Activated B cell treated with CpG ODN at 0.5 μM for 24 hours (primary cell): ENCODE results near the gene CD302. TPM values are rescaled to one million over a fixed set of nuclear protein-coding genes. Genes with fewer than 3 reads are reported as not detected.

Experiments
- ATAC-seq: fragments of 200-7000 bp; cut with Tn5 transposase; one replicate; pipeline ENCODE4 v1.10.0; 2021; ENCODE audit warnings: low read depth, mild to moderate bottlenecking, moderate library complexity
- CTCF ChIA-PET: fragments of 350-600 bp; sonication (Branson Sonifier 250); formaldehyde crosslinking; loops from one replicate; lab custom pipeline; 2021; ENCODE audit warnings: antibody characterized with exemption; lab: Charles Lee
- POLR2A ChIA-PET: fragments of 350-600 bp; sonication (Branson Sonifier 250); formaldehyde crosslinking; loops from one replicate; lab custom pipeline; 2021; ENCODE audit warnings: antibody characterized with exemption; lab: Charles Lee
- DNase-seq: peaks from one replicate; pipeline ENCODE4 v3.0.0; 2022
- H3K27ac Mint-ChIP-seq: one replicate; pipeline ENCODE4 v1.8.0; 2020; ENCODE audit warnings: mixed read lengths
- H3K27me3 Mint-ChIP-seq: one replicate; pipeline ENCODE4 v1.8.0; 2021; ENCODE audit warnings: mixed read lengths
- H3K36me3 Mint-ChIP-seq: one replicate; pipeline ENCODE4 v1.8.0; 2021; ENCODE audit warnings: low read depth, mixed read lengths
- H3K4me1 Mint-ChIP-seq: one replicate; pipeline ENCODE4 v1.8.0; 2021; ENCODE audit warnings: mixed read lengths
- H3K4me3 Mint-ChIP-seq: one replicate; pipeline ENCODE4 v1.8.0; 2020; ENCODE audit warnings: mild to moderate bottlenecking, mixed read lengths
- H3K9me3 Mint-ChIP-seq: one replicate; pipeline ENCODE4 v1.8.0; 2020; ENCODE audit warnings: mixed read lengths
- intact Hi-C: fragments of 100-400 bp; cut with micrococcal nuclease; formaldehyde crosslinking; loops from one replicate; pipeline ENCODE4 v1.15.1; 2024
- total RNA-seq: library from RNA; stranded (reverse); gene quantifications from 2 replicates; pipeline ENCODE4 v1.2.3, GENCODE V29; 2022
- TF ChIP-seq, protein P1 (sequence below): fragments of 200-600 bp; IDR thresholded peaks from one replicate; pipeline ENCODE4 v1.8.0; 2022; ENCODE audit warnings: antibody characterized with exemption, mild to moderate bottlenecking

CD302 gene
- total RNA-seq, 1 donor from 2014 or later, result 1.2 TPM

DNA sequence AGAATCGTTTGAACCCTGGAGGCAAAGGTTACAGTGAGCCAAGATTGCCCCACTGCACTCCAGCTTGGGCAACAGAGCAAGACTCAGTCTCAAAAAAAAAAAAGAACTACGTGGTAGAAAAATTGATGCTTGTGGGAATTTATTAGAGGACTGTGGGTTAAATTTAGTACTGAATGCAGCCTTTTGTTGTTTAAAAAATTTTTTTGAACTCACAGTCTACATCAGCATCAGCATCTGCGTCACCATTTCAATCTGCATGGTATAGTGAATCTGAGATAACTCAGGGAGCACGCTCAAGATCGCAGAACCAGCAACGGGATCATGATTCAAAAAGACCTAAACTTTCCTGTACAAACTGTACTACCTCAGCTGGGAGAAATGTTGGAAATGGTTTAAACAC, 55.2 kb downstream of the CD302 start:
- TF ChIP-seq, protein P1, sequence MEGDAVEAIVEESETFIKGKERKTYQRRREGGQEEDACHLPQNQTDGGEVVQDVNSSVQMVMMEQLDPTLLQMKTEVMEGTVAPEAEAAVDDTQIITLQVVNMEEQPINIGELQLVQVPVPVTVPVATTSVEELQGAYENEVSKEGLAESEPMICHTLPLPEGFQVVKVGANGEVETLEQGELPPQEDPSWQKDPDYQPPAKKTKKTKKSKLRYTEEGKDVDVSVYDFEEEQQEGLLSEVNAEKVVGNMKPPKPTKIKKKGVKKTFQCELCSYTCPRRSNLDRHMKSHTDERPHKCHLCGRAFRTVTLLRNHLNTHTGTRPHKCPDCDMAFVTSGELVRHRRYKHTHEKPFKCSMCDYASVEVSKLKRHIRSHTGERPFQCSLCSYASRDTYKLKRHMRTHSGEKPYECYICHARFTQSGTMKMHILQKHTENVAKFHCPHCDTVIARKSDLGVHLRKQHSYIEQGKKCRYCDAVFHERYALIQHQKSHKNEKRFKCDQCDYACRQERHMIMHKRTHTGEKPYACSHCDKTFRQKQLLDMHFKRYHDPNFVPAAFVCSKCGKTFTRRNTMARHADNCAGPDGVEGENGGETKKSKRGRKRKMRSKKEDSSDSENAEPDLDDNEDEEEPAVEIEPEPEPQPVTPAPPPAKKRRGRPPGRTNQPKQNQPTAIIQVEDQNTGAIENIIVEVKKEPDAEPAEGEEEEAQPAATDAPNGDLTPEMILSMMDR, result no peak
- intact Hi-C loops, result no loop called here
- Mint-ChIP-seq H3K27ac (no peak overlapping the region), H3K9me3 (no peaks in the 10 kb centered on the region), H3K4me3 (no peak overlapping the region), H3K27me3 (no peaks in the 10 kb centered on the region), H3K4me1 (no peaks in the 10 kb centered on the region), H3K36me3 (peaks cover 76% of the 10 kb centered on the region)
- ChIA-PET CTCF (no interaction called here), POLR2A (no interaction called here)
- ATAC-seq (no peak), DNase-seq (no peak)

DNA sequence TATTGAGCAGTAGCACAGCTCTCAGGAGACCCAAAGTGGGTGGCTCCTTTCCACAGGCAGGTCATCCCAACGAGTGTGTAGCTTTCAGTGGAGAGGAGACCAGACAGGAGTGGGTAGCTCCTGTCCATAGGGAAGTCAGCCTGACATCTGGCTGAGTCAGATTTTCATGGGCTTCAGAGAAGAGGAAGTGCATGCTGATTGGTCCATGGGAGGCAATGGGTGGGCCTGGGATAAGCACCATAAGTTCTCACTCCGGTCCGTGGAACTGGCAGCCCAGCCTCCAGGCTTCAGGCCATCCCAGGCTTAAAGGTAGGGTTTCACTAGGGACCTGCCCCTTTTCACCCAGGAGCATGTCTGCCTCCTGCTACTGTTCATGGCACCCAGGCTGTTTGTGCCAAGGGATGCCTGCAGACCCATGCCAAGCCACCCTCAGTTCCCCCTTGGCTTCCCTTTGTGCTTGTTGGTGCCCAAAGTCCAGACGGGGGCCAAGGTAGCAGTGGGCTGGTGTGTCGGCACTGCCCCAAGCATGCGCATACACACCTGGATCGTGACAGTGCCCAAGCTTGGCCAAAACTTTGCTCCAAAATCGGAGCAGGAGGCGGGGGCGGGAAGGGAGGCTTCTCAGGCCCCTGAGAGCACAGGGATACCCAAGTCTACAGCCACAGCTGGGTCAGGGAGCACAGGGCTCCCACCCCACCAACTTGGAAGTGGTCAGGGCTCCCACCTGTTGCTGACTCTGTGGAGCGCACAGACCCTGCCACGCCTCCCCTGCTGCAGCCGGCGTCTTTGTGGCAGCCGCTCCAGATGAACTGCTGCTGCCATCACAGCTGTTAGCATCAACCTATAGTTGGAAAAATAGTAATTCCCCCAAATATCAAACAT, 59.3 kb downstream of the CD302 start:
- DNase-seq, result no peak
- H3K27ac Mint-ChIP-seq, result no peak overlapping the region
- ATAC-seq, result no peak
- H3K4me3 Mint-ChIP-seq, result no peak overlapping the region
- no peaks in the 10 kb centered on the region for H3K9me3 Mint-ChIP-seq
- no peaks in the 10 kb centered on the region for H3K27me3 Mint-ChIP-seq
- peaks cover 10% of the 10 kb centered on the region for H3K4me1 Mint-ChIP-seq
- peaks cover 80% of the 10 kb centered on the region for H3K36me3 Mint-ChIP-seq
- POLR2A ChIA-PET, result no interaction called here
- intact Hi-C loops, result no loop called here
- TF ChIP-seq, protein P1, result no peak
- CTCF ChIA-PET, result interaction anchor here (0.7 kb wide), 1 partner anchor 70 kb away, joined by 4 read pairs; no protein-coding TSS in a partner anchor

DNA sequence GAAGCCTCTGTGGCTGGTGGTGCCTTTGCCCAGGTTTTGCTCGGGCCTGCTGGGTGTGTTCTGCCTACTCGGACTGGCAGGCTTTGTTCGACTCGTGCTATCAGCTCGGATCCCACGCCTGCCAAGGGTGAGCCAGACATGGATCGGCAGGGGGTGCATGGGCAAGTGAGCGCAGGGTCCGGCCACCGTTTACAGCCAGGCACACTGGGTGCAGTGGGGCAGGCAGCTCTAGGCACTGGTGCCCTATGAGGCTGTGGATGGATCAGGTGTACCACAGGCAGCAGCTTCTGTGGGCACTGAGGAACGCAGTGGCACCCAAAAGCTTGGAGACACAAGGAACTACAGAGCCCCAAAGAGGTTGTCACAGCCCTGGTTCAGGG, 60.1 kb downstream of the CD302 start:
- intact Hi-C loops, result no loop called here
- Mint-ChIP-seq H3K27me3 (no peaks in the 10 kb centered on the region), H3K4me3 (no peak overlapping the region), H3K9me3 (no peaks in the 10 kb centered on the region), H3K27ac (no peak overlapping the region), H3K4me1 (peaks cover 10% of the 10 kb centered on the region), H3K36me3 (peaks cover 79% of the 10 kb centered on the region)
- CTCF ChIA-PET, result interaction anchor here (0.7 kb wide), 1 partner anchor 70 kb away, joined by 4 read pairs; no protein-coding TSS in a partner anchor
- TF ChIP-seq, protein P1, result no peak
- ATAC-seq, result no peak
- no peak for DNase-seq
- POLR2A ChIA-PET, result no interaction called here

DNA sequence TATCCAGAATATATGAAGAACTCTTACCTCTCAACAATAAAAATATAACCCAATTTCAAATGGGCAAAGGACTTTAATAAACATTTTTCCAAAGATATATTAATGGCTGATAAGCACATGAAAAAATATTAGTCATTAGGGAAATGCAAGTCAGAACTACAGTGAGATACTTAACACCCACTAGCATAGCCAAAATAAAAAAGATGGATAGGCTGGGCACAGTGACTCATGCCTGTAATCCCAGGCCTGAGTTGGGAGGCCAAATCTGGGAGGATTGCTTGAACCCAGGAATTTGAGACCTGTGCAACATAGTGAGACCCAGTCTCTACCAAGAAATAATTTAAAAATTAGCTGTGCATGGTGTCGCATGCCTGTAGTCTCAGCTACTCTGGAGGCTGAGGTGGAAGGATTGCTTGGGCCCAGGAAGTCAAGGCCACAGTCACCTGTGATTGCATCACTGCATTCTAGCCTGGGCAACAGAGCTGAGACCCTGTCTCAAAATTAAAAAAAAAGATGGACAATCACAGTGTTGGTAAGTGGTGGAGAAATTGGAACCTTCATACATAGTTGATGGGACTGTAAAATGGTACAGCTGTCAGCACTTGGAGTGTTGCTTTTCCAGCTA, 60.6 kb downstream of the CD302 start:
- ChIA-PET POLR2A (no interaction called here), CTCF (no interaction called here)
- Mint-ChIP-seq H3K27me3 (no peaks in the 10 kb centered on the region), H3K4me1 (peaks cover 10% of the 10 kb centered on the region), H3K27ac (no peak overlapping the region), H3K9me3 (no peaks in the 10 kb centered on the region), H3K36me3 (peaks cover 79% of the 10 kb centered on the region), H3K4me3 (no peak overlapping the region)
- TF ChIP-seq, protein P1, result no peak
- intact Hi-C loops, result no loop called here
- DNase-seq (no peak), ATAC-seq (no peak)

DNA sequence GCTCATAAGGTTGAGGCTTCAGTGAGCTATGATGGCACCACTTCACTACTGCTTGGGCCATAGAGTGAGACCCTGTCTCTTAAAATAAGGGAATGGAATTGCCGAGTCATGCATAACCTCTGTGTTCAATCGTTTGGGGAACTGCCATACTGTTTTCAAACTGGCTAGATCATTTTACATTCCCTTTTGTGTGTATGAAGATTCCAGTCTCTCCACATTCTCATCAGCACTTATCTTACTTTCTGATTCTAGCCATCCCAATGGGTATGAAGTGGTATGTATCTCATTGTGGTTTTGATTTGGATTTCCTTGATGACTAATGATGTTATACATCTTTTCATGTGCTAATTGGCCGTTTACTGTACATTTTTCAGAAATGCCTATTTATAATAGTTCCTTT, 62.0 kb downstream of the CD302 start:
- Mint-ChIP-seq H3K4me3 (no peak overlapping the region), H3K4me1 (peaks cover 10% of the 10 kb centered on the region), H3K36me3 (peaks cover 75% of the 10 kb centered on the region), H3K9me3 (no peaks in the 10 kb centered on the region), H3K27me3 (no peaks in the 10 kb centered on the region), H3K27ac (no peak overlapping the region)
- TF ChIP-seq, protein P1, result no peak
- intact Hi-C loops, result no loop called here
- ChIA-PET POLR2A (no interaction called here), CTCF (no interaction called here)
- ATAC-seq (no peak), DNase-seq (no peak)
